Keratinocyte (primary cell): ENCODE results near the gene RFX7.

Source experiments
- CTCF ChIP-seq, 3 experiments: IDR thresholded peaks in 1 of 3; conservative IDR thresholded peaks in 1 of 3; optimal IDR thresholded peaks in 1 of 3; 2 replicates in 2 of 3; 3 replicates in 1 of 3; pipeline versions ENCODE3 to v1.5.1; 2011; ENCODE audit warnings: low read length in 3 of 3, mild to moderate bottlenecking in 3 of 3, moderate library complexity in 2 of 3, control low read depth in 1 of 3, inconsistent platforms in 1 of 3; ENCODE audit not compliant: insufficient read depth in 2 of 3; ENCODE audit errors: extremely low read depth in 1 of 3
- EZH2 ChIP-seq: IDR thresholded peaks from one replicate; pipeline ENCODE4 v1.6.1; 2012; ENCODE audit warnings: inconsistent platforms, mild to moderate bottlenecking, low read length, moderate library complexity

GRCh38 chr15:56184516-56184915 lies 59.2 kb downstream of the RFX7 start:
- TF ChIP-seq CTCF (optimal IDR thresholded peaks at IDR 0.05 in 1 of 3, IDR thresholded peaks at IDR 0.05 in 1 of 3, conservative IDR thresholded peaks at IDR 0.05 in 1 of 3; ENCODE audit: extremely low read depth in 1 of 3, insufficient read depth in 2 of 3, low read length in 3 of 3): no peak
- no peak for TF ChIP-seq EZH2
